ENCODE measurements around the gene AGR2.

AGR2 gene

GRCh38 chr7:16780596-16780995, 24.2 kb downstream of the AGR2 start:
- no peak overlapping the region for H3K4me3 ChIP-seq (ENCODE audit: control insufficient read depth, low read depth, low read length)
- TF ChIP-seq CTCF (conservative IDR thresholded peaks at IDR 0.05; ENCODE audit: control insufficient read depth, insufficient read depth, low read depth, low read length): no peak
- no peak for DNase-seq (ENCODE audit: low read depth)

GRCh38 chr7:16779051-16779450, 25.7 kb downstream of the AGR2 start:
- no peak for DNase-seq (ENCODE audit: low read depth)
- TF ChIP-seq CTCF (conservative IDR thresholded peaks at IDR 0.05; ENCODE audit: control insufficient read depth, insufficient read depth, low read depth, low read length): no peak
- no peak overlapping the region for H3K4me3 ChIP-seq (ENCODE audit: control insufficient read depth, low read depth, low read length)

- TF ChIP-seq CTCF (conservative IDR thresholded peaks at IDR 0.05; ENCODE audit: control insufficient read depth, insufficient read depth, low read depth, low read length): no peak
- DNase-seq (ENCODE audit: low read depth): no peak
- no peak overlapping the region for H3K4me3 ChIP-seq (ENCODE audit: control insufficient read depth, low read depth, low read length)
Observed at GRCh38 chr7:16778476-16778875, 26.3 kb downstream of the AGR2 start.

GRCh38 chr7:16776053-16776452, 28.7 kb downstream of the AGR2 start:
- DNase-seq (ENCODE audit: low read depth): no peak
- TF ChIP-seq CTCF (conservative IDR thresholded peaks at IDR 0.05; ENCODE audit: control insufficient read depth, insufficient read depth, low read depth, low read length): no peak

GRCh38 chr7:16774986-16775385, 29.8 kb downstream of the AGR2 start:
- TF ChIP-seq CTCF (conservative IDR thresholded peaks at IDR 0.05; ENCODE audit: control insufficient read depth, insufficient read depth, low read depth, low read length): no peak
- DNase-seq (ENCODE audit: low read depth): no peak
- no peak overlapping the region for H3K4me3 ChIP-seq (ENCODE audit: control insufficient read depth, low read depth, low read length)

More at GRCh38 chr7:16776053-16776452, 28.7 kb downstream of the AGR2 start:
- H3K4me3 ChIP-seq (ENCODE audit: control insufficient read depth, low read depth, low read length): no peak overlapping the region

GRCh38 chr7:16774294-16774693, 30.5 kb downstream of the AGR2 start:
- DNase-seq (ENCODE audit: low read depth): no peak
- no peak overlapping the region for H3K4me3 ChIP-seq (ENCODE audit: control insufficient read depth, low read depth, low read length)
- TF ChIP-seq CTCF (conservative IDR thresholded peaks at IDR 0.05; ENCODE audit: control insufficient read depth, insufficient read depth, low read depth, low read length): no peak

- TF ChIP-seq CTCF (conservative IDR thresholded peaks at IDR 0.05; ENCODE audit: control insufficient read depth, insufficient read depth, low read depth, low read length): no peak
- H3K4me3 ChIP-seq (ENCODE audit: control insufficient read depth, low read depth, low read length): no peak overlapping the region
- DNase-seq (ENCODE audit: low read depth): no peak
Observed at GRCh38 chr7:16773884-16774283, 30.9 kb downstream of the AGR2 start.

Data from fibroblast of mammary gland (primary cell).